ENCODE results near the gene ATP6V1G3. TPM values are rescaled to one million over a fixed set of nuclear protein-coding genes. Genes with fewer than 3 reads are reported as not detected.

ATP6V1G3 gene
- total RNA-seq, 4 donors from 2014 or later = not detected

DNA sequence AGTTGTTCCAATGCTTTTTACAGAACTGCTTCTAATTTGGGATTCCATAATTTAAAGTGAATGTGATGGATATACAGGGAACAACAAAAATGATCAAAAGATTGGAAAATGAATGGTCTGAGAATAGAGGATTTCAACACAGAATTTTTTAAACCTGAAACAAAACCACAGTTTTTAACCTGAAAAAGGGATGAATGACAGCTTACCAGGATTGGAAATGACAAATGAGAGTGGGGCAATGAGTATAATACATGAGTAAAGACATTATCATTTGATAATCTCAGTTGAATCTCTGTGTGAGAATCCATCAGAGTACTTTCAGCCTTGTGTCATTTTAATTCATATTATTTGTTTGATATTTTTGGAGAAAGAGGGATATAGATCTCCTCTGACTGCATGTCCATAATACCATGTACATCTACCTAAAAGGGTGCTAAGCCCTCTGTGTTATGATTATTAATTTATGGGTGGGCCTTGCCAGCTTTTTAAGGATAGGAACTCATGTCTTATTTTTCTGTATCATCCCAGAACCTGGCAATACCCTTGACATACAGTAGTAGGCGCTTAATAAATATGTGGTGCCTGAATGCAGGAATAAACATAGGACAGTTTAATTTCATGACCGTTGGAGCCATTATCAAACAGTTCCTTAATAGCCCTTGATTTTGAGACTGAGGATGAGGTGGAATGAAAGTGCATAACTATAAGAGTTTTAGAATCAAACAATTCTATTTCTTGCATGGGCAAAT is 12.4 kb upstream of the ATP6V1G3 start:
- WGBS = 90% methylated on average over 2 of the region's 2 CpGs
- DNase-seq (ENCODE audit: low spot score in 2 of 2) = no peak
- Histone ChIP-seq H3K36me3 (no peaks in the 10 kb centered on the region), H3K27me3 (no peaks in the 10 kb centered on the region), H3K4me3 (no peak overlapping the region), H3K27ac (no peak overlapping the region), H3K4me1 (peaks cover 4% of the 10 kb centered on the region), H3K9me3 (no peaks in the 10 kb centered on the region)
- TF ChIP-seq POLR2A (IDR thresholded peaks at IDR 0.05) (no peak), EP300 (IDR thresholded peaks at IDR 0.05) (no peak), POLR2AphosphoS5 (IDR thresholded peaks at IDR 0.05) (no peak)
- TF ChIP-seq, protein P1, sequence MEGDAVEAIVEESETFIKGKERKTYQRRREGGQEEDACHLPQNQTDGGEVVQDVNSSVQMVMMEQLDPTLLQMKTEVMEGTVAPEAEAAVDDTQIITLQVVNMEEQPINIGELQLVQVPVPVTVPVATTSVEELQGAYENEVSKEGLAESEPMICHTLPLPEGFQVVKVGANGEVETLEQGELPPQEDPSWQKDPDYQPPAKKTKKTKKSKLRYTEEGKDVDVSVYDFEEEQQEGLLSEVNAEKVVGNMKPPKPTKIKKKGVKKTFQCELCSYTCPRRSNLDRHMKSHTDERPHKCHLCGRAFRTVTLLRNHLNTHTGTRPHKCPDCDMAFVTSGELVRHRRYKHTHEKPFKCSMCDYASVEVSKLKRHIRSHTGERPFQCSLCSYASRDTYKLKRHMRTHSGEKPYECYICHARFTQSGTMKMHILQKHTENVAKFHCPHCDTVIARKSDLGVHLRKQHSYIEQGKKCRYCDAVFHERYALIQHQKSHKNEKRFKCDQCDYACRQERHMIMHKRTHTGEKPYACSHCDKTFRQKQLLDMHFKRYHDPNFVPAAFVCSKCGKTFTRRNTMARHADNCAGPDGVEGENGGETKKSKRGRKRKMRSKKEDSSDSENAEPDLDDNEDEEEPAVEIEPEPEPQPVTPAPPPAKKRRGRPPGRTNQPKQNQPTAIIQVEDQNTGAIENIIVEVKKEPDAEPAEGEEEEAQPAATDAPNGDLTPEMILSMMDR (IDR thresholded peaks at IDR 0.05) = no peak

DNA sequence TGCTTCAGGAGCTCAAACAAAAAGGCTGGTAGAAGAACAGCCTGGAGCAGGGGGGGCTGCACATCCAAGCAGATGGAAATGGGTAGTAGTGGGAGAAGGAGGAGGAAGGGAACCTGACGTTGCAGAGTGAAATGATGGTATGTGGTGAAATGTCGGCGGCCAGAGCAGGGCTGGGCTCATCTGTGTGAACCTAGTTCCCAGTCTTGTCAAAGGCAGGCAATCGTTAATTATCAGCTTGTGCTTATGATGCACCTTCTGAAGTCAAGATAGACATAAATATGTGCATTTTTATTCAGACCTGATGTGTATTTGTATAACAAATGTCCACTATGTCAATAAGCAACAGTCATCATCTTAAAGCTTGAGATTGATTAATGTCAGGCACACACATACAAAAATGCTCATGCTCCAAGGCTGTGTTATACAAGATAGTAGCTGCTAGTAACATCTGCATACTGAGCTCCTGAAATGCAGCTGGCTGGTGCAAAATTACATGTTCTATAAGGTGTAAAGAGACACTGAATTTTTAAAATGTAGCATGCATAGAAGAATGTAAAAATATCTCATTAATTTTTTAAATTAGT is 10.6 kb upstream of the ATP6V1G3 start:
- no peaks in the 10 kb centered on the region for H3K4me1 ChIP-seq
- no peaks in the 10 kb centered on the region for H3K36me3 ChIP-seq
- TF ChIP-seq EP300 (IDR thresholded peaks at IDR 0.05) = no peak
- no peak for TF ChIP-seq POLR2A (IDR thresholded peaks at IDR 0.05)
- TF ChIP-seq, protein P1 (IDR thresholded peaks at IDR 0.05) = no peak
- no peak for TF ChIP-seq POLR2AphosphoS5 (IDR thresholded peaks at IDR 0.05)
- no peaks in the 10 kb centered on the region for H3K9me3 ChIP-seq
- no peak overlapping the region for H3K4me3 ChIP-seq
- no peak for DNase-seq (ENCODE audit: low spot score in 2 of 2)
- H3K27ac ChIP-seq = no peak overlapping the region
- WGBS = 53% methylated on average over 4 of the region's 4 CpGs
- H3K27me3 ChIP-seq = no peaks in the 10 kb centered on the region

DNA sequence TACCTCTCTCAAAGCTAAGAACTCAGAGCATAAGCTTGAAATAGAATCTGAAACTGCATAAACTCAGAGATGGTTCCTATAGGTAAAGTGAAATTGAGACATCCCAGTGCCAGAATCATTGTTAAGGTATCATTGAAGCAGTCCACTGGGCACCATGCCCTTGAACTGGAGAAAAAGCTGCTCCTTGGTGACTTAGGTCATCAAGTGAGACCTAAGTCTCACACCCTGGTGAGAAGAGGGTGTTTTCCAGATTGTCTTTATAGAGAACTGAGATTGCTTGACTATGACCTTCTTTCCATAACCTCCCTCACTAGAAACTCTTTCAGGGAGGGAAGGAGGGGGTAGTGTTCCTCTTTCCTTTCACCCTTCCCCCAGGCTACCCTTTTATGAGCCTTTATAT is 9.4 kb upstream of the ATP6V1G3 start:
- Histone ChIP-seq H3K36me3 (no peaks in the 10 kb centered on the region), H3K27me3 (no peaks in the 10 kb centered on the region), H3K9me3 (no peaks in the 10 kb centered on the region), H3K27ac (no peak overlapping the region), H3K4me3 (no peak overlapping the region), H3K4me1 (no peaks in the 10 kb centered on the region)
- DNase-seq (ENCODE audit: low spot score in 2 of 2) = no peak
- no peak for TF ChIP-seq EP300 (IDR thresholded peaks at IDR 0.05)
- TF ChIP-seq, protein P1 (IDR thresholded peaks at IDR 0.05) = no peak
- TF ChIP-seq POLR2A (IDR thresholded peaks at IDR 0.05) = no peak
- no peak for TF ChIP-seq POLR2AphosphoS5 (IDR thresholded peaks at IDR 0.05)

DNA sequence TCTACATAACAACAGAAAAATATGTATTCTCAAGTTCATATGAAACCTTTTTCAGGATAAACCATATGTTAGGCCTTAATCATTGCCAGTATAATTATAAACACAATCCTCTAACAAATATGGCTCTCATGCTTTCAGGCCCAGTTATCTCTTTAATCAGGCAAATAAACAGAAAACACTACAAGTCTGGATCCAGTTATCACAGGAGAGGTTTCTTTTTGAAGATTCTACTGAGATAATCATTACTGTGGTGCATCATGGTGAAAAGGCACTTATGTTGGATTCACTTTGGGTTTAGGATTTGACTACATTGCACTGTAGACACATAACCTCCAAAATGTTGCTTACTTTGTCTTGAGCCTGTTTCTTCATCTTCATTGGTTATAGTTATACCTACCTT is 8.4 kb upstream of the ATP6V1G3 start:
- no peak for TF ChIP-seq POLR2A (IDR thresholded peaks at IDR 0.05)
- TF ChIP-seq POLR2AphosphoS5 (IDR thresholded peaks at IDR 0.05) = no peak
- TF ChIP-seq, protein P1 (IDR thresholded peaks at IDR 0.05) = no peak
- no peak for TF ChIP-seq EP300 (IDR thresholded peaks at IDR 0.05)
- H3K36me3 ChIP-seq = no peaks in the 10 kb centered on the region
- no peaks in the 10 kb centered on the region for H3K9me3 ChIP-seq
- DNase-seq (ENCODE audit: low spot score in 2 of 2) = no peak
- no peak overlapping the region for H3K4me3 ChIP-seq
- H3K4me1 ChIP-seq = no peaks in the 10 kb centered on the region
- no peak overlapping the region for H3K27ac ChIP-seq
- no peaks in the 10 kb centered on the region for H3K27me3 ChIP-seq

DNA sequence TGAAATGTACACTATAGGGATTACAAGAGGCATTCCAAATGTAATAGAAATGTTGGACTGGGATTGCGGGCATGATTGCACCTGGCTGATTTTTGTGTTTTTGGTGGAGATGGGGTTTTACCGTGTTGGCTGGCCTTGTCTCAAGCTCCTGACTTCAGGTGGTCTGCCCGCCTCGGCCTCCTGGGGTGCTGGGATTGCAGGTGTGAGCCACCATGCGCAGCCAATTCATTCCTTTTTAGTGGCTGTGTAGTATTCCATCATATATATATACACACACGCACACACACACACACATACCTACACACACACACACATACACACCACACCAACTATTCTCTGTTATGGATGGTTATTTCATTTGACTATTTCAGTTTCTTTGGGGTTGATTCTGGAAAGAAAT is 4.7 kb upstream of the ATP6V1G3 start:
- TF ChIP-seq POLR2AphosphoS5 (IDR thresholded peaks at IDR 0.05) = no peak
- no peak for TF ChIP-seq EP300 (IDR thresholded peaks at IDR 0.05)
- TF ChIP-seq, protein P1 (IDR thresholded peaks at IDR 0.05) = no peak
- no peak for TF ChIP-seq POLR2A (IDR thresholded peaks at IDR 0.05)
- DNase-seq (ENCODE audit: low spot score in 2 of 2) = no peak
- Histone ChIP-seq H3K27me3 (no peaks in the 10 kb centered on the region), H3K4me1 (no peaks in the 10 kb centered on the region), H3K4me3 (no peak overlapping the region), H3K27ac (no peak overlapping the region), H3K36me3 (no peaks in the 10 kb centered on the region), H3K9me3 (no peaks in the 10 kb centered on the region)
- 93% methylated on average over 6 of the region's 6 CpGs for WGBS
